Measurements from ENCODE around the gene CFAP119.

- TF ChIP-seq CTCF (IDR thresholded peaks at IDR 0.05 in 2 of 3, conservative IDR thresholded peaks at IDR 0.05 in 1 of 3; ENCODE audit: control insufficient read depth in 2 of 3, extremely low read depth in 1 of 3, insufficient read depth in 1 of 3, low read depth in 3 of 3, low read length in 3 of 3), result no peak
- TF ChIP-seq JUNB (IDR thresholded peaks at IDR 0.05), result no peak
- no peak for TF ChIP-seq HDAC2 (IDR thresholded peaks at IDR 0.05)
These were observed 13.2 kb upstream of the CFAP119 start for GRCh38 chr16:30775131-30775391.

All from GM12878 (cell line).